GM12878 (cell line): ENCODE results near the gene SRBD1. TPM values are rescaled to one million over a fixed set of nuclear protein-coding genes. Genes with fewer than 3 reads are reported as not detected.

Source experiments
- ATAC-seq: fragments of 200-7000 bp; cut with Tn5 transposase; 3 replicates; pipeline ENCODE4 v1.9.1; 2020; ENCODE audit warnings: mild to moderate bottlenecking, moderate library complexity
- BruUV-seq: library from RNA; stranded (reverse); fragments of 400-500 nt; replicated peaks from 2 replicates; lab custom pipeline; 2021; lab: Mats Ljungman, UMichigan
- CTCF ChIA-PET: fragments of 300-600 bp; sonication (Branson Sonifier 250); formaldehyde crosslinking; extraction: SDS; loops from one replicate; lab custom pipeline; 2021; ENCODE audit warnings: inconsistent platforms; lab: Yijun Ruan, JAX
- POLR2A ChIA-PET: fragments of 350-600 bp; formaldehyde crosslinking; extraction: SDS; loops from one replicate; lab custom pipeline; 2021; ENCODE audit warnings: inconsistent platforms; lab: Charles Lee
- RAD21 ChIA-PET: fragments of 300-600 bp; sonication (Branson Sonifier 250); formaldehyde crosslinking; loops from one replicate; lab custom pipeline; 2023; ENCODE audit warnings: antibody characterized with exemption; ENCODE audit not compliant: unreplicated experiment; lab: Charles Lee
- SMC1A ChIA-PET: fragments of 300-600 bp; sonication (Branson Sonifier 250); formaldehyde crosslinking; loops from one replicate; lab custom pipeline; 2023; ENCODE audit not compliant: unreplicated experiment, uncharacterized antibody; lab: Charles Lee
- DNase-seq: peaks from one replicate; pipeline ENCODE4 v3.0.0-alpha.2; 2011; ENCODE audit warnings: low read depth, low spot score
- FAIRE-seq: peaks from 3 replicates; lab custom pipeline; 2011; peaks lifted over from hg19 to GRCh38; lab: Jason Lieb, UNC
- H2AFZ ChIP-seq: 2 replicates; pipeline ENCODE4 v1.6.0; 2011; ENCODE audit warnings: low read depth, low read length, control low read depth; ENCODE audit not compliant: control insufficient read depth
- H3K27ac ChIP-seq: 2 replicates; pipeline ENCODE4 v1.5.1; 2011; ENCODE audit warnings: control low read depth; ENCODE audit not compliant: control insufficient read depth, insufficient read depth
- H3K27me3 ChIP-seq, 2 experiments: replicated peaks in 1 of 2; 2 replicates each; pipeline versions ENCODE4 v1.6.0 to v1.6.1; 2011; ENCODE audit warnings: low read length in 1 of 2; ENCODE audit not compliant: control insufficient read depth in 2 of 2, insufficient read depth in 2 of 2
- H3K36me3 ChIP-seq, 2 experiments: 2 replicates each; pipeline ENCODE4 v1.5.1; 2011; ENCODE audit warnings: low read length in 1 of 2; ENCODE audit not compliant: control insufficient read depth in 2 of 2, insufficient read depth in 2 of 2
- H3K4me1 ChIP-seq: 2 replicates; pipeline ENCODE4 v1.6.1; 2011; ENCODE audit warnings: mild to moderate bottlenecking, low read length, moderate library complexity, mixed read lengths; ENCODE audit not compliant: control insufficient read depth, insufficient read depth
- H3K4me2 ChIP-seq: 2 replicates; pipeline ENCODE4 v1.6.0; 2011; ENCODE audit warnings: control low read depth; ENCODE audit not compliant: control insufficient read depth, insufficient read depth
- H3K4me3 ChIP-seq: fragments of 200-600 bp; sonication (generic); 2 replicates; pipeline ENCODE4 v1.5.1; 2016
- H3K79me2 ChIP-seq: 2 replicates; pipeline ENCODE4 v1.6.0; 2011; ENCODE audit warnings: low read length; ENCODE audit not compliant: control insufficient read depth, insufficient read depth
- H3K9ac ChIP-seq: 2 replicates; pipeline ENCODE4 v1.8.0; 2011; ENCODE audit warnings: low read length, control low read depth, mixed read lengths; ENCODE audit not compliant: control insufficient read depth, insufficient read depth
- H3K9me3 ChIP-seq: replicated peaks from 3 replicates; pipeline ENCODE4 v1.5.1; 2011; ENCODE audit warnings: mild to moderate bottlenecking, low read length; ENCODE audit not compliant: control insufficient read depth, insufficient read depth
- H4K20me1 ChIP-seq: 2 replicates; pipeline ENCODE4 v1.6.0; 2011; ENCODE audit not compliant: control insufficient read depth, insufficient read depth
- ASH2L ChIP-seq: fragments of 300-600, 200-600 bp; sonication (generic); IDR thresholded peaks from 2 replicates; pipeline ENCODE4 v1.6.1; 2017; ENCODE audit warnings: low read depth, mild to moderate bottlenecking, borderline replicate concordance
- ATF2 ChIP-seq: IDR thresholded peaks from 2 replicates; pipeline ENCODE4 v1.6.1; 2012; ENCODE audit warnings: low read length, inconsistent platforms
- TAF1 ChIP-seq: IDR thresholded peaks from 2 replicates; pipeline ENCODE4 v1.6.1; 2011; ENCODE audit warnings: mild to moderate bottlenecking, low read depth, low read length, borderline replicate concordance
- USF1 ChIP-seq: IDR thresholded peaks from 2 replicates; pipeline ENCODE4 v1.6.1; 2011; ENCODE audit warnings: borderline replicate concordance, low read depth, mild to moderate bottlenecking, moderate library complexity, mixed read lengths, low read length; ENCODE audit not compliant: insufficient read depth; ENCODE audit errors: extremely low read length
- ZNF207 ChIP-seq: fragments of 450-650 bp; IDR thresholded peaks from 2 replicates; pipeline ENCODE4 v1.6.1; 2014; ENCODE audit warnings: antibody characterized with exemption, mild to moderate bottlenecking, borderline replicate concordance
- ZSCAN29 ChIP-seq: fragments of 450-650 bp; IDR thresholded peaks from 2 replicates; pipeline ENCODE4 v1.6.1; 2017; ENCODE audit warnings: mild to moderate bottlenecking, moderate library complexity
- WGBS: methylation state at CpG from one replicate; pipeline ENCODE4 v1.1.6; 2016; ENCODE audit warnings: low lambda C conversion rate; ENCODE audit not compliant: insufficient replicate concordance, insufficient coverage; ENCODE audit errors: missing lambda C conversion rate; 5-methylcytosine and 5-hydroxymethylcytosine counted together
- in situ Hi-C: fragments of 300-500 bp; cut with MboI; formaldehyde crosslinking; loops from 9 replicates; pipeline ENCODE4 v1.14.3; 2018; ENCODE audit warnings: mixed read lengths
- intact Hi-C: fragments of 100-400 bp; cut with micrococcal nuclease; formaldehyde crosslinking; loops from one replicate; pipeline ENCODE4 v1.14.2; 2022; ENCODE audit not compliant: unreplicated experiment
- polyA plus RNA-seq, 11 experiments: library from polyadenylated mRNA; depleted of rRNA in 4 of 11; unstranded in 6 of 11; stranded (reverse) in 5 of 11; fragments of >200 nt; fragmentation: Nextera tagmentation in 4 of 11; fragmentation: Illumina TruSeq in 1 of 11; extraction: Ambion mirVana in 4 of 11; extraction: Trizol in 1 of 11; gene quantifications; 1 replicate in 1 of 11; 2 replicates in 10 of 11; pipeline versions ENCODE4 v1.2.1 to v1.2.3, GENCODE V29; 2011 to 2016; ENCODE audit warnings: inconsistent platforms in 2 of 11, missing spikeins in 2 of 11, low read depth in 1 of 11
- total RNA-seq, 4 experiments: library from RNA; depleted of rRNA in 3 of 4; stranded (reverse); fragments of >200 nt in 3 of 4; fragmentation: Illumina TruSeq in 1 of 4; extraction: Trizol in 1 of 4; gene quantifications; 2 replicates each; pipeline versions ENCODE4 v1.2.1 to v1.2.3, GENCODE V29; 2013 to 2021
- TF ChIP-seq, protein P1 (sequence below): IDR thresholded peaks from 2 replicates; pipeline ENCODE4 v1.6.1; 2011; ENCODE audit warnings: low read depth, mild to moderate bottlenecking, low read length, moderate library complexity, borderline replicate concordance; ENCODE audit errors: extremely low read depth

Gene SRBD1
- total and polyA plus RNA-seq, 10 of the 15 experiments (the other 5 are each of a cell fraction or from before 2014, with no cell fraction given) = 9.7 to 33.1 (median 20.1) TPM

- TF ChIP-seq USF1 (no peak), TAF1 (no peak), ZNF207 (no peak), ATF2 (no peak)
- TF ChIP-seq, protein P1, sequence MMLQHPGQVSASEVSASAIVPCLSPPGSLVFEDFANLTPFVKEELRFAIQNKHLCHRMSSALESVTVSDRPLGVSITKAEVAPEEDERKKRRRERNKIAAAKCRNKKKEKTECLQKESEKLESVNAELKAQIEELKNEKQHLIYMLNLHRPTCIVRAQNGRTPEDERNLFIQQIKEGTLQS = no peak
Observed at GRCh38 chr2:45614330-45614729, 3.3 kb upstream of the SRBD1 start (continued).

DNA sequence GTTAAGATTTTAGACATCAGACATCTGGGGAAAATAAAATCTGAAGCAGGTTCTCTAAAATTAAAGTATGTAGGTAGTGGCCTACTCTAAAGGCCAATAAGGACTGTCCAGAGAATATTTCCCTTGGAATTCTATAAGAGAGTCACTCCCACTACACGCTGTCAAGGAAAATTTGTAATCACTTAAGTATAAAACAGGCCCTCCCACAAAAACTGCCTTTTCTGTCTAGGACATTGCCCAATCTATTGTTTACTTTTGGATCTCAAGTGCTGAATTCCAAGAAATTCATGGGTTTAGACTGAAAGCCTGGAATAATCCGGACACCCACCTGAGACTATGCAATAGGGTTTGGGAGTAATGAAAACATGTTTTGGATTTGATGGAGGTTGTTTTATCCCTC, 1.7 kb upstream of the SRBD1 start:
- Histone ChIP-seq H3K9me3 (no peaks in the 10 kb centered on the region), H2AFZ (no peak overlapping the region), H3K79me2 (peaks cover 23% of the 10 kb centered on the region), H3K4me2 (no peak overlapping the region), H4K20me1 (no peaks in the 10 kb centered on the region), H3K36me3 (no peaks in the 10 kb centered on the region), H3K4me3 (no peak overlapping the region), H3K27ac (no peak overlapping the region), H3K9ac (no peak overlapping the region), H3K4me1 (peaks cover 6% of the 10 kb centered on the region; the same call in 1 of the 2 replicates), H3K27me3 (no peaks in the 10 kb centered on the region)
- 98% methylated on average over 2 of the region's 2 CpGs for WGBS
- no TSS peak for BruUV-seq
- no peak for TF ChIP-seq ZSCAN29
- TF ChIP-seq ASH2L = no peak
- ChIA-PET SMC1A (interaction anchor here (0.6 to 1.0 kb wide), 4 partner anchors 8 to 1261 kb away, joined by 3 to 4 read pairs (median 3); no protein-coding TSS in a partner anchor), POLR2A (interaction anchor here (0.5 to 0.6 kb wide), 2 partner anchors 46 to 321 kb away, joined by 3 read pairs; no protein-coding TSS in a partner anchor), CTCF (no interaction called here), RAD21 (interaction anchor here (0.9 to 1.6 kb wide), 2 partner anchors 141 to 152 kb away, joined by 3 to 4 read pairs; no protein-coding TSS in a partner anchor)
- ATAC-seq = no peak
- FAIRE-seq = no peak
- intact Hi-C loops (no loop called here), in situ Hi-C loops (no loop called here)
- no peak for DNase-seq
